ENCODE data around the gene ZNF397.

- TF ChIP-seq, protein P1, sequence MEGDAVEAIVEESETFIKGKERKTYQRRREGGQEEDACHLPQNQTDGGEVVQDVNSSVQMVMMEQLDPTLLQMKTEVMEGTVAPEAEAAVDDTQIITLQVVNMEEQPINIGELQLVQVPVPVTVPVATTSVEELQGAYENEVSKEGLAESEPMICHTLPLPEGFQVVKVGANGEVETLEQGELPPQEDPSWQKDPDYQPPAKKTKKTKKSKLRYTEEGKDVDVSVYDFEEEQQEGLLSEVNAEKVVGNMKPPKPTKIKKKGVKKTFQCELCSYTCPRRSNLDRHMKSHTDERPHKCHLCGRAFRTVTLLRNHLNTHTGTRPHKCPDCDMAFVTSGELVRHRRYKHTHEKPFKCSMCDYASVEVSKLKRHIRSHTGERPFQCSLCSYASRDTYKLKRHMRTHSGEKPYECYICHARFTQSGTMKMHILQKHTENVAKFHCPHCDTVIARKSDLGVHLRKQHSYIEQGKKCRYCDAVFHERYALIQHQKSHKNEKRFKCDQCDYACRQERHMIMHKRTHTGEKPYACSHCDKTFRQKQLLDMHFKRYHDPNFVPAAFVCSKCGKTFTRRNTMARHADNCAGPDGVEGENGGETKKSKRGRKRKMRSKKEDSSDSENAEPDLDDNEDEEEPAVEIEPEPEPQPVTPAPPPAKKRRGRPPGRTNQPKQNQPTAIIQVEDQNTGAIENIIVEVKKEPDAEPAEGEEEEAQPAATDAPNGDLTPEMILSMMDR (IDR thresholded peaks at IDR 0.05), result no peak
- TF ChIP-seq POLR2A (IDR thresholded peaks at IDR 0.05), result no peak
Observed at GRCh38 chr18:35193316-35193715, 47.5 kb upstream of the ZNF397 start.
